Measurements from ENCODE around the gene ALX4. TPM values are rescaled to one million over a fixed set of nuclear protein-coding genes. Genes with fewer than 3 reads are reported as not detected.
A peak's percentile ranks its signal among the peaks of the same experiment; 100 is the strongest.

ALX4 gene
- total and polyA plus RNA-seq, 9 of the 15 experiments (the other 6 are each of a cell fraction or from before 2014, with no cell fraction given) = 0.07 to 1.2 (median 0.33) TPM

- peak; percentile 35; the same call in 1 of the 2 replicates for TF ChIP-seq KLF6 (CRISPR knock-in tag; IDR thresholded peaks at IDR 0.05; ENCODE audit: borderline replicate concordance)
- peak; percentile 80 for TF ChIP-seq EHMT2 (IDR thresholded peaks at IDR 0.05)
- TF ChIP-seq NR2C1 (IDR thresholded peaks at IDR 0.05) = peak; percentile 78
- peak; percentile 95 for TF ChIP-seq NR2C1 (tag; IDR thresholded peaks at IDR 0.05)
- TF ChIP-seq TOE1 (IDR thresholded peaks at IDR 0.05; ENCODE audit: borderline replicate concordance) = peak; percentile 17; the same call in 1 of the 2 replicates
- no peak for TF ChIP-seq TOE1 (CRISPR knock-in tag; IDR thresholded peaks at IDR 0.05; ENCODE audit: borderline replicate concordance, low read depth)
- peak; percentile 32; the same call in 1 of the 2 replicates for TF ChIP-seq GATAD2A (IDR thresholded peaks at IDR 0.05)
- TF ChIP-seq MEF2D (tag; conservative IDR thresholded peaks at IDR 0.05; ENCODE audit: low read depth) = peak; percentile 79
- 0 out of 2 replicates have a peak, but pooled peaks have one; percentile 53 for TF ChIP-seq ZNF197 (CRISPR knock-in tag; IDR thresholded peaks at IDR 0.05; ENCODE audit: low read depth)
- TF ChIP-seq NFRKB (IDR thresholded peaks at IDR 0.05; ENCODE audit: low read depth) = peak; percentile 27; the same call in 1 of the 2 replicates
- TF ChIP-seq FOS (IDR thresholded peaks at IDR 0.05; ENCODE audit: extremely low read depth, insufficient read length) = peak; percentile 72
- peak; percentile 70 for TF ChIP-seq MTA1 (IDR thresholded peaks at IDR 0.05; ENCODE audit: borderline replicate concordance)
- TF ChIP-seq, protein P1, sequence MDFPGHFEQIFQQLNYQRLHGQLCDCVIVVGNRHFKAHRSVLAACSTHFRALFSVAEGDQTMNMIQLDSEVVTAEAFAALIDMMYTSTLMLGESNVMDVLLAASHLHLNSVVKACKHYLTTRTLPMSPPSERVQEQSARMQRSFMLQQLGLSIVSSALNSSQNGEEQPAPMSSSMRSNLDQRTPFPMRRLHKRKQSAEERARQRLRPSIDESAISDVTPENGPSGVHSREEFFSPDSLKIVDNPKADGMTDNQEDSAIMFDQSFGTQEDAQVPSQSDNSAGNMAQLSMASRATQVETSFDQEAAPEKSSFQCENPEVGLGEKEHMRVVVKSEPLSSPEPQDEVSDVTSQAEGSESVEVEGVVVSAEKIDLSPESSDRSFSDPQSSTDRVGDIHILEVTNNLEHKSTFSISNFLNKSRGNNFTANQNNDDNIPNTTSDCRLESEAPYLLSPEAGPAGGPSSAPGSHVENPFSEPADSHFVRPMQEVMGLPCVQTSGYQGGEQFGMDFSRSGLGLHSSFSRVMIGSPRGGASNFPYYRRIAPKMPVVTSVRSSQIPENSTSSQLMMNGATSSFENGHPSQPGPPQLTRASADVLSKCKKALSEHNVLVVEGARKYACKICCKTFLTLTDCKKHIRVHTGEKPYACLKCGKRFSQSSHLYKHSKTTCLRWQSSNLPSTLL (IDR thresholded peaks at IDR 0.05) = peak; percentile 87
- TF ChIP-seq CEBPG (CRISPR knock-in tag; IDR thresholded peaks at IDR 0.05) = peak; percentile 98
- TF ChIP-seq CEBPG (tag; conservative IDR thresholded peaks at IDR 0.05 in 1 of 2, IDR thresholded peaks at IDR 0.05 in 1 of 2) = peak; percentile 98 to 99
- TF ChIP-seq, protein P2, sequence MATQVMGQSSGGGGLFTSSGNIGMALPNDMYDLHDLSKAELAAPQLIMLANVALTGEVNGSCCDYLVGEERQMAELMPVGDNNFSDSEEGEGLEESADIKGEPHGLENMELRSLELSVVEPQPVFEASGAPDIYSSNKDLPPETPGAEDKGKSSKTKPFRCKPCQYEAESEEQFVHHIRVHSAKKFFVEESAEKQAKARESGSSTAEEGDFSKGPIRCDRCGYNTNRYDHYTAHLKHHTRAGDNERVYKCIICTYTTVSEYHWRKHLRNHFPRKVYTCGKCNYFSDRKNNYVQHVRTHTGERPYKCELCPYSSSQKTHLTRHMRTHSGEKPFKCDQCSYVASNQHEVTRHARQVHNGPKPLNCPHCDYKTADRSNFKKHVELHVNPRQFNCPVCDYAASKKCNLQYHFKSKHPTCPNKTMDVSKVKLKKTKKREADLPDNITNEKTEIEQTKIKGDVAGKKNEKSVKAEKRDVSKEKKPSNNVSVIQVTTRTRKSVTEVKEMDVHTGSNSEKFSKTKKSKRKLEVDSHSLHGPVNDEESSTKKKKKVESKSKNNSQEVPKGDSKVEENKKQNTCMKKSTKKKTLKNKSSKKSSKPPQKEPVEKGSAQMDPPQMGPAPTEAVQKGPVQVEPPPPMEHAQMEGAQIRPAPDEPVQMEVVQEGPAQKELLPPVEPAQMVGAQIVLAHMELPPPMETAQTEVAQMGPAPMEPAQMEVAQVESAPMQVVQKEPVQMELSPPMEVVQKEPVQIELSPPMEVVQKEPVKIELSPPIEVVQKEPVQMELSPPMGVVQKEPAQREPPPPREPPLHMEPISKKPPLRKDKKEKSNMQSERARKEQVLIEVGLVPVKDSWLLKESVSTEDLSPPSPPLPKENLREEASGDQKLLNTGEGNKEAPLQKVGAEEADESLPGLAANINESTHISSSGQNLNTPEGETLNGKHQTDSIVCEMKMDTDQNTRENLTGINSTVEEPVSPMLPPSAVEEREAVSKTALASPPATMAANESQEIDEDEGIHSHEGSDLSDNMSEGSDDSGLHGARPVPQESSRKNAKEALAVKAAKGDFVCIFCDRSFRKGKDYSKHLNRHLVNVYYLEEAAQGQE (IDR thresholded peaks at IDR 0.05; ENCODE audit: borderline replicate concordance) = peak; percentile 23; the same call in 1 of the 2 replicates
- TF ChIP-seq, protein P2 (CRISPR knock-in tag; IDR thresholded peaks at IDR 0.05; ENCODE audit: low read depth) = no peak
These were observed 23.6 kb upstream of the ALX4 start (continued) for GRCh38 chr11:44333271-44334218.
